GM10266 (cell line): ENCODE measurements around the gene KRTAP21-1.
"Not testable (repeated sequence)": the region's sequence is repeated elsewhere in the genome, so short reads cannot be mapped to it uniquely, and the experiment has no call there.

Experiments
- DNase-seq: peaks from one replicate; pipeline ENCODE4 v3.0.0; 2012; ENCODE audit errors: extremely low spot score
- TF ChIP-seq, protein P1 (sequence below): IDR thresholded peaks from 2 replicates; pipeline ENCODE4 v1.5.1; 2012; ENCODE audit warnings: mild to moderate bottlenecking, low read depth; ENCODE audit not compliant: control insufficient read depth, insufficient read depth; ENCODE audit errors: missing control alignments

Gene KRTAP21-1

DNA sequence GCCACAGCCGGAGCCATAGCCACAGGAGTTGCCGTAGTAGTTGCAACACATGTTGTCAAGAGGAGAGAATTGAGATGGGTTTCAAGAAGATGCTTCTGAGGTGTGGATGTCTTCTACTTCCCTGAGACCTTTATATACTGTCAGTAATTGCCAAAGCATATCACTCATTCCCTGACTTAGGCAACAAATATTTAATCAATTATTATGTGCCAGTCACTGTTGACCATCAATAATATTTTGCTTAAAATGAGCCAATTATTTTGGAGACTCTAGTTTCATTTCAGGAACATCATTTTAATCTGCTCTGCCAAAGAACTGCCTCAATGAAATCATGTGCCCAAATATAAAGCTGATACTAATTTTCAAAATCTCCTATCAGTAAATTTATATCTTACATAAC lies at the start of gene KRTAP21-1:
Gene KRTAP21-1, minus strand, starts transcription at position 101 of the 400 bp plus-strand sequence. Its CDS starts 50 bp downstream, at position 51.
- DNase-seq, result not testable (repeated sequence)

DNA sequence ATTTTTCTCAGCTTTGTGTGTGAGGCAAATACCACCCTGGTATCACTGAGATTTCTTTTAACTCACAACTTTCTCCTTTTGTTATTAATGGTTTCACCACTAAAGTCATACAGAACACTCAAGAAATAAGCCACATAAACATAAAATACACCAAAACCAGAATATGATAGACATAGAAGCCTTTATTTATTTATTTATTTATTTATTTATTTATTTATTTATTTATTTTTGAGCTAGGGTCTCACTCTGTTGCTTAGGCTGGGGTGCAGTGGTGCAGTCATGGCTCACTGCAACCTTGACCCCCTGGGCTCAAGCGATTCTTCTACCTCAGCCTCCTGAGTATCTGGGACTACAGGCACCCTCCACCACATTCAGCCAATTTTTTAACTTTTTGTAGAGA lies 45.4 kb upstream of the KRTAP21-1 start:
- TF ChIP-seq, protein P1, sequence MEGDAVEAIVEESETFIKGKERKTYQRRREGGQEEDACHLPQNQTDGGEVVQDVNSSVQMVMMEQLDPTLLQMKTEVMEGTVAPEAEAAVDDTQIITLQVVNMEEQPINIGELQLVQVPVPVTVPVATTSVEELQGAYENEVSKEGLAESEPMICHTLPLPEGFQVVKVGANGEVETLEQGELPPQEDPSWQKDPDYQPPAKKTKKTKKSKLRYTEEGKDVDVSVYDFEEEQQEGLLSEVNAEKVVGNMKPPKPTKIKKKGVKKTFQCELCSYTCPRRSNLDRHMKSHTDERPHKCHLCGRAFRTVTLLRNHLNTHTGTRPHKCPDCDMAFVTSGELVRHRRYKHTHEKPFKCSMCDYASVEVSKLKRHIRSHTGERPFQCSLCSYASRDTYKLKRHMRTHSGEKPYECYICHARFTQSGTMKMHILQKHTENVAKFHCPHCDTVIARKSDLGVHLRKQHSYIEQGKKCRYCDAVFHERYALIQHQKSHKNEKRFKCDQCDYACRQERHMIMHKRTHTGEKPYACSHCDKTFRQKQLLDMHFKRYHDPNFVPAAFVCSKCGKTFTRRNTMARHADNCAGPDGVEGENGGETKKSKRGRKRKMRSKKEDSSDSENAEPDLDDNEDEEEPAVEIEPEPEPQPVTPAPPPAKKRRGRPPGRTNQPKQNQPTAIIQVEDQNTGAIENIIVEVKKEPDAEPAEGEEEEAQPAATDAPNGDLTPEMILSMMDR, result no peak
- DNase-seq, result no peak

DNA sequence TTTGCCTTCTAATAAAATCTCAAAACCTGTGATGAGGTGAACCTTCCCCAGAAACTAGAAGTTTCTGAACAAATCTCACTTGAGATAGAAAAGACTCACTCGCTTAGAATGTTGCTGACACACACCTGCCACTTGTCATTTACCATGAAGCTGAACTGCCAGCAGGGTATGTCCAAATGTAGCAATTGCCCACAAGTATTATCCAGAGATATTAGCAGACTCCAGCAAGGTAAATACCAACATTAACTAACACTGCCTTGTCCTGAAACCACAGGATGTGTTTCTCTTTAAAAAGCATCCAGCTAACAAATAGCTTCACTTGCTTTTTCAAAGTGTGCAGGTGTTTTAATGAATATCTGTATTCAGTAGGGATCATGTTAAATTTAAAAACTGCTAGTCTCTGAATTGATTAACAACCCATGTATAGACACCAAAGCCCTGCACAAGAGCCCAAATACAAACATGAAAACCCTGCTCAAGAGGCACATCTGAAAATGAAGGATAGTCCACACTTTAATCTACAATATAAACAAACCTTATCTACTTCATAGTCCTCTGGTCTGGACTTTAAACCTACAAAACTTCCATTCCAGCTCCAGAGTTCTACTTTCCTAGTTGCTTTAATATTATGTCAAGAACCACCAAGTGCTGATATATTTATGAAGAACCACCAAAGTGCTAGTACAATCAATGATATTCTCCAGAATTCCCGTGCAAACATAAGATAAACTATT lies 38.5 kb upstream of the KRTAP21-1 start:
- TF ChIP-seq, protein P1, result no peak
- DNase-seq, result no peak

DNA sequence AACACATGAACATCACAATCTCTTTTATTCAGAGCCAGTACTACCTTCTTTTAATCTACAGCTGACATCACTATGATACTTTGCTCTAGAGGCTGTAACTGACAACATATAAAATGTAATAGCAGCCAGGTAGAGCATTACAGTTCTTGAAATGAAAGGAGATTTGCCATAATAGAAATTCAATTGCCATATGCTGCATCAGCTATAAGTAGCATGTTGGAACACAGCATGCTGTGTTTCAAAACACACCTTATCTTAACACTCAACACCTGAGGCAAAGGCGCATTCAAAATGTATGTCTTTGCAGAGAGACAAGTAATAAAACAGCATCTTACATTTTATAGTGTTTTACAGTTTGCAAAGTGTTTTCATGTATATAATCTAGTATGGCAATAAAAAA lies 24.0 kb upstream of the KRTAP21-1 start:
- no peak for DNase-seq
- TF ChIP-seq, protein P1, result no peak

DNA sequence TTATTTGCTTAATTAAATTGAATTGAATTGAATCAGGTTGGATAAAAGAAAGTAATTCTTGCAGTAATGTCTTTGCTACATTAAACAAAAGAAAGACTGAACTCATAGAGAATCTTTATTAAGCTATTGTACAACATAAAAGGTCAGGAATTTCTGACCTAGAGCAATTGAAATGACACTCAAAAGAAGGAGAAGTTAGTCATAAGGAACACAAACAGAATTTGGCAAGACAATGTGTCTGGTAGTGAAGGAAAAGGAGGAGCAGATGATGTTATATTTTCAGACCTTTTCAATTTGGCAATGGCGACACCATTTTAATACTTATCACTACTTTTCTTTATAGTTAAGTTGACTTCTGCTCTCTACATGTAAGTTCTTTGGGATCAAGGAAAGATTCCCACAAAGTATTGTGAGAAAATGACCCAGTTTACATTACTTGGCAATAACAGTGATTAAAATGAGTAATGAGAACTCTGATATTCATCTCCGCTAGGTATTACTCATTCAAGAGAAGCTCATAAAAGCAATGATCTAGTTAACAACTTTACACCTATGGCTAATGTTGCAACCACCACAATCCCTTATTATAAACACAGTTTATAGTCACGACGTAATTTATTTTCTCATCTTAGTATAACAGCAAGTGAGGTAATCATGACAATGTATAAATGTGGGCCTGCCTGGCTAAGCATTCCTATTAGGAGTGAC lies 14.7 kb upstream of the KRTAP21-1 start:
- DNase-seq, result no peak

DNA sequence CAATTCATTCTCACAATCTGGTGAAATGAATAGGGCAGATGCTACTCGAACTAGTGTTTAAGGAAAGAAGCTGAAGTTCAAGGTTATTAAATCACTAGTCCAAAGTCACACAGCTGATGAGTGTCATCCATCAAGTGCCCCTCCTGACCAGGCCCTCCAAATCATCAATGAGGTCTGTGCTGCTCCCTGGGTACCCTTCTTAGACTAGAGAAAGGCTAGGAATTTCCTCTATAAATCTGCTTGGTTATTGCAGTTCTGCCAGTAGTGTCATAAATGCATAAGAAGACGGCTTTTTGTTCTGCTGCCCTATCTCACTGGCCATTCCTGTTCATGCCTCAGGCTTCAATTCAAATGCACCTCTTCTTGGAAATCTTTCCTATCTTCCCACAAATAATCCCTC lies 5.5 kb upstream of the KRTAP21-1 start:
- TF ChIP-seq, protein P1, result no peak
- no peak for DNase-seq

More for the DNA sequence above, 14.7 kb upstream of the KRTAP21-1 start:
- TF ChIP-seq, protein P1, result no peak

DNA sequence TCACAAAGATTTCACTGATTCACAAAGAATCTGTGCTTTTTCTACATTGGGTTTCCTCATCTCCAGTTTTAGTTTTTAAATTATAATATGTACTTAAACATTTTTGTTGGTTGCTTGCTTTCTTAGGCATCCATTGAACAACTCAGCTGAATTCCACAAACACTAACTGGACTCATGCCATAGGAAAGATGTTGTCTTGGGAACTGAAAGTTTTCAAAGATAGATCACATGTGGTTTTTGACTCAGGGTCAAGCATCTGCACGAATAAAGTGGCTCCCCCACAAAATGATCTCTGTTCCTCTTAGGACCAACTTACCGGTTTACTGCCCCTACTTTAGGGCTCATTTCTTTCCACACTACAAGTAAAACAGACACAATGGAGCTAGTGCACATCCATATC lies 3.1 kb upstream of the KRTAP21-1 start:
- TF ChIP-seq, protein P1, result no peak
- no peak for DNase-seq
